ENCODE results near the gene RACGAP1. TPM values are rescaled to one million over a fixed set of nuclear protein-coding genes. Genes with fewer than 3 reads are reported as not detected.

RACGAP1 gene
- total and polyA plus RNA-seq, 2 of the 8 experiments (the other 6 are each of a cell fraction or from before 2014, with no cell fraction given): 18.0 to 66.3 TPM

- TF ChIP-seq KDM4A (IDR thresholded peaks at IDR 0.05; ENCODE audit: low read depth, low read length, severe bottlenecking) (peak; percentile 10), SP2 (IDR thresholded peaks at IDR 0.05; ENCODE audit: low read length) (no peak), ASH2L (IDR thresholded peaks at IDR 0.05; ENCODE audit: low read length) (peak; percentile 12), CHD7 (IDR thresholded peaks at IDR 0.05; ENCODE audit: insufficient replicate concordance, low read length) (no peak), TBP (IDR thresholded peaks at IDR 0.05; ENCODE audit: low read depth, low read length) (no peak), CREB1 (IDR thresholded peaks at IDR 0.05) (peak; percentile 73), RNF2 (IDR thresholded peaks at IDR 0.05; ENCODE audit: borderline replicate concordance, low read depth, low read length, missing control alignments, poor library complexity, severe bottlenecking) (no peak), EZH2 (IDR thresholded peaks at IDR 0.05; ENCODE audit: low read depth, low read length, severe bottlenecking) (peak; percentile 10), MAX (IDR thresholded peaks at IDR 0.05) (peak; percentile 27; the same call in 1 of the 2 replicates)
These were observed 25.3 kb upstream of the RACGAP1 start (continued) for GRCh38 chr12:50050410-50051098.
